Endometrial microvascular endothelial cells (primary cell): ENCODE results near the gene CASQ2. TPM values are rescaled to one million over a fixed set of nuclear protein-coding genes. Genes with fewer than 3 reads are reported as not detected.

Experiments used
- in situ Hi-C: cut with HindIII; loops from 2 replicates; pipeline ENCODE4 v1.10.0; 2017; ENCODE audit warnings: low sequenced_read_pairs, low pct_unique_long_range_greater_than_20kb; ENCODE audit errors: inconsistent ontology term
- total RNA-seq: library from RNA; depleted of rRNA; stranded (reverse); fragments of >200 nt; gene quantifications from one replicate; pipeline ENCODE4 v1.2.3, GENCODE V29; 2015; ENCODE audit errors: inconsistent ontology term

Gene CASQ2
- total RNA-seq, 1 donor from 2014 or later, result not detected

DNA sequence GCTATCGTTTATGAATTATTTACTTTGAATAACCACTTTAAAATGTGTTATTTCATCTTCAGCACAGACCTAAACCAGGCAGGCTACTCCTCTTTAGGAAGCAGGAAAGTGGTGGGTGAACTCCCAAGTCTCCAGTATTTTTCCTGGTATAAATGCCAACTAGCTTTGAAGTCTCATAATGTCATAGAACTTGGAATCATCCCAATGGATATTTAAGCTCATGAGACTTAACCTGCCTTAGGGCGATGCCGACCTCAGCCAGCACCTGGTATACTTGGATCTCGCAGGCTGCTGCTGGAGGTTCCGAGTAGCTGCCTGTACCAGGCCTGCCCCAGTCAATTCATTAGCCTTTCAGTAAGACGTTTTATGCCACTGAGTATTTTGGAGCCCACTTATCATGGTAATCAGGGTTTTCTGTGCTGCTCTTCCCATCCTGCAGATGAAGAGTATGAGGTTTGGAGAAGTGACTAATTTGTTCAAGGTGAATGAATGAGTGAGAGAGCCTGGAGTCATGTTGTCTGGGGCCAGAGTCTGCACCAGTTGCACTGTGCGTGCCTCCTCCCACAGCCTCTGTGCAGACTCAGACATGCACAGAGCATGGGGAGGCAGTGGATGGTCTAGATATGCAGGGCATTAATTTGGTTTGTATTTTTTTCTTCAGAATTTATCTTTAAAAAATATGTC, 91.9 kb downstream of the CASQ2 start:
- in situ Hi-C loops, result no loop called here

- in situ Hi-C loops, result no loop called here
Measured at GRCh38 chr1:115672224-115673009, 96.1 kb downstream of the CASQ2 start.

DNA sequence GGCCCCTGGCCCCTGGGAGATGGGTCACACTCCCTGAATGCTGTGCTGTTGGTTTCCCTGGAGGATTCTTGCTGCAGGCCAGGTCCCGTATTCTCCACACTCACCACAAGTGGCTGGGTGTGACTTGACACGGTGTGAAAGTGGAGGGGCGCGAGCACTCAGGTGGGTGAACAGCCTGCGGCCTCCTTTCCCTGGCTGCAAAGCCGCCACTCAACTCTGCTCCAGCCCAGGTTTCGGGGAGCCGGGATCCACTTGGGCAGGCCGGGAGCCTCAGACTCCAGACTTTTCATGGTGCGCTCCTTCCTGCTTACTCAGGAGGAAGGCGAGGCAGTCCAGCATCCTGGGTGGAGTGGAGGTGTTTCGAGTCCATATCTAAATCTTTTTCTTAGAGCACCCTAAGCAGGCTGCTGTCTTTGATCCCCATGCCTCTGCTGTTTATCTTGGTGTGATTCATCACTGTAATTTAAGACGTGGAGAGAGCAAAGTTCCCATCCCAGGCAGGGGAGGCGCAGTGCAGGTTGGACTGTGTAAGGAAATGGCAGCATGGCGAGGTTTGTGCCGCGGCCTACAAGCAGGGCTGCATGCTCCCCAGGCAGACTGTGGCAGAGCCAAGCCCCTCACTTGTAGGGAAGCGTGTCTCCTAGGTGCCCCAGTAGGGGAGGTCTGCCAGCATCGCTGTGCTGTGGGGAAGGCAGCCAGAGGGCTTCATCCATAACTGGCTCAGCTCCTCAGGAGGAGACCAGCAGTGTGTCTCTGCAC, 97.2 kb downstream of the CASQ2 start:
- in situ Hi-C loops, result no loop called here

DNA sequence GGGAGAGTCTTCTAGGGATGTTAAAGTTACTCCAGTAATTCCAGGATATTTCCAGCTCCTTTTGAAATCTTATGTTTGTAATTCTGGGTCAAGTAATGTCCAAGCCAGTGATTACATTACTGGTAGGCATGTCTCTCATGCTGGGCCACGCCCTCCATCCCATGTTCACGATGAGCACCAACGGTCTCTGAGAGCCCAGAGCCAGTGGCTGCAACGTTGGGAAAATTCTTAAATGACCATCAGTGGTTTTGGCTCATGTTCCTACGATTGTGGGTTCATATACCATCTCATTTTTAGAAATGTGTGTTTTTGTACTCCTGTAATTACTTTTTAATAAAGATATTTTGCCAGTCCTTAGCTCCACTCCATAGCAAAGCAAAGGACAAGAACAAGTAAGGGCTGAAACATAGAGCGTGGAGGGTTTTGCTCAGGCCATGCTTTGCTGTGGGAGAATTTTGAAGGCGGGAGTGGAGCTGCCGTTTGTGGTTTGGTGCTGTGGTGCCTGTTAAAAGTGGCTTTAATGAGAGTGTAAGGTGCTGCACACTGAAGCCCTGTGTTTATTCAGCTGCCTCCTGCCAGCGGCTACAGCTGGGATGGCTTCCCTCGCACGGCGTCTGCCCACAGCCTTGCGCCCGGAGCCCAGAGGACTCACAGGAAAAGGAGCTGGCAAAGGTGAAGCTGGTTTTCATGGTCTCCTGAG, 97.9 kb downstream of the CASQ2 start:
- in situ Hi-C loops, result no loop called here

DNA sequence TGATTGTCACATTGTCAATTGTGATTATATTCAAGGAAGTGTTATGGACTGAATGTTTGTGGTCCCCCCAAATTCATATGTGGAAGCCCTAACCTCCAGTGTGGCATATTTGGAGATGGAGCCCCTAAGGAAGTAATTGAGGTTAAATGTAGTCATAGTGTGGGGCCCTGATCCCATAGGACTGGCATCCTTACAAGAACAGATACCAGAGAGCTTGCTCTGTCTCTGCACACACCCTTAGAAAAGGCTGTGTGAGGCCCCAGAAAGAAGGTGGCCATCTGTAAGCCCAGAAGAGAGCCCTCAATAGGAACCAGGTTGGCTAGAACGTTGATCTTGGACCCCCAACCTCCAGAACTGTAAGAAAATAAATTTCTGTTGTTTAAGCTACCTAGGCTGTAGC, 98.6 kb downstream of the CASQ2 start:
- in situ Hi-C loops, result no loop called here

- in situ Hi-C loops, result no loop called here
Measured at GRCh38 chr1:115669002-115669673, 99.4 kb downstream of the CASQ2 start.

GRCh38 chr1:115668579-115668978, 99.9 kb downstream of the CASQ2 start:
- in situ Hi-C loops, result no loop called here

- in situ Hi-C loops, result no loop called here
Measured at GRCh38 chr1:115666702-115667101, 101.8 kb downstream of the CASQ2 start.

- in situ Hi-C loops, result no loop called here
Measured at GRCh38 chr1:115666206-115666605, 102.3 kb downstream of the CASQ2 start.

DNA sequence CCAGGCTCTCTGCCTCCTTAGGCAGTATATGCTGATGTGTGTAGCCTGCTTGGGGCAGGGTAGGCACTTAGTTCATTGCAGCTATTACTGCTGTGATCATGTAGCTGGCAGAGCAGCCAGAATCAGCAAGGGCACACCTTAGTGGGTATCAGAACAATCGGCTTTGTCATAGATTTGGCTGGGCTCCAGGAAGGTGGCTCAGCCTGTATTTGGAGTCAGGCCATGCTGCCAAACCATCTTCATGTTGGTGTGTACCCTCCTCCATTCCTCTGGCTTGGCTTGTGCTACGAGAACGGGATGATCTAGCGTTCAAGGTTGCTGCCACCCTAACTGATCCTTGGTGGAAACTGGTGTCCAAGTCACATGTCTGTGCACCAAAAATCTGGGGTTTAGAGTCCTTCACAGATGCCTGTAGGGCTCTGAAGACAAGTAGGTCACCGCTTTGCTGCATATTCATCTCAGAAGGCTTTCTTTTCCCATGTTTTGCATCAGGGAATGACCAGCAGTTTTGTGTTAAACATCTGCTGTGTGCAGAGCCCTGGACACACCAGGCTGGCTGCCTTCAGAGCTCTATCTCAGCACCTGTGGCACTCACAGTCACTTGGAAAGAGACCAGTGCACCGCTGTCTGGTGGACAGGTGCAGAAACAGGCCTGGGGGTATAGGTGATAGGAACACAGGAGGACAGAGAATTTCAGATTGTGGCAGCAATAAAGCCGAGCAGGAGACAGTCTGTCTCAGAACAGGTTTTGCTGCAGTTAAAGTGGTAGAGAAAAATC, 103.0 kb downstream of the CASQ2 start:
- in situ Hi-C loops, result no loop called here

GRCh38 chr1:115661157-115661556, 107.4 kb downstream of the CASQ2 start:
- in situ Hi-C loops, result no loop called here

DNA sequence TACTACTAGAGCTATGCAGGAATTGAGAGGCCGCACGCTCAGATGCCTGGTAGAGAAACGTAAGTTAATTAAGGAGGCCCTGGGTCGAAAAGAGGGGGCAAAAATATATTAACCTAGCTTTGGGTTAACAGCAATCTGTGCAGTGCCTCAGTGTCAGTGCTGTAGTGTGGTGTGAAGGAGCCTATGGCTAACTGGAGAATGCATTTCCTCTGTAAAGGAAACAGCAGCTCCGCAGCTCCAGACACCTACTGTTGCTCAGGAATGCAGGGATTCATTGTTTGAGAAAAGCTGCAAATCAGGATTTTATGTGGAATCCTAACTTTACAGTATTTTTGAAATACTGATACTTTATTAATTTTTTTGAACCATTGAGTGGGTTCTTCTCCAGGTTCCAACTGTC, 108.4 kb downstream of the CASQ2 start:
- in situ Hi-C loops, result no loop called here

GRCh38 chr1:115658646-115659045, 109.9 kb downstream of the CASQ2 start:
- in situ Hi-C loops, result no loop called here

GRCh38 chr1:115656461-115657077, 111.9 kb downstream of the CASQ2 start:
- in situ Hi-C loops, result no loop called here

DNA sequence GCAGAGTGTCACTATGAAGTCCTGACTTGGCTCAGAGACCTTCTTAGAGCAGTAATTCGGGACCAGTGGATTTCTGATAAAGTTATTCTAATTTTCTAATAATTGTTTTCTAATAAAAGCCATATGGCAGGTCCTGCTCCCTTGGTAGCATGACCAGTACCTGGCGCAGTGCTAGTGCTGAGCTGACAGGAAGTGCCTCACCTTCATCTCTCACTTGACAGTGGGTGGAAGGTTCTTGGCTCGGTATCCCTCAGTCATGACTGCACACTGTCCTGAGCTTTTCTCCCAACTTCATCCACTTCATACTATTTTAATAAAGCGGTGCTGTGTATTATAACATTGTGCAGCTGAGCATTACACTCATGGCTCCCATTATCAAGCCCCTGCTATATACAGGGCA, 112.6 kb downstream of the CASQ2 start:
- in situ Hi-C loops, result no loop called here

GRCh38 chr1:115655306-115655663, 113.2 kb downstream of the CASQ2 start:
- in situ Hi-C loops, result no loop called here

- in situ Hi-C loops, result no loop called here
Measured at GRCh38 chr1:115654663-115655305, 113.7 kb downstream of the CASQ2 start.
